ENCODE data around the gene PNPLA7.

PNPLA7 gene

DNA sequence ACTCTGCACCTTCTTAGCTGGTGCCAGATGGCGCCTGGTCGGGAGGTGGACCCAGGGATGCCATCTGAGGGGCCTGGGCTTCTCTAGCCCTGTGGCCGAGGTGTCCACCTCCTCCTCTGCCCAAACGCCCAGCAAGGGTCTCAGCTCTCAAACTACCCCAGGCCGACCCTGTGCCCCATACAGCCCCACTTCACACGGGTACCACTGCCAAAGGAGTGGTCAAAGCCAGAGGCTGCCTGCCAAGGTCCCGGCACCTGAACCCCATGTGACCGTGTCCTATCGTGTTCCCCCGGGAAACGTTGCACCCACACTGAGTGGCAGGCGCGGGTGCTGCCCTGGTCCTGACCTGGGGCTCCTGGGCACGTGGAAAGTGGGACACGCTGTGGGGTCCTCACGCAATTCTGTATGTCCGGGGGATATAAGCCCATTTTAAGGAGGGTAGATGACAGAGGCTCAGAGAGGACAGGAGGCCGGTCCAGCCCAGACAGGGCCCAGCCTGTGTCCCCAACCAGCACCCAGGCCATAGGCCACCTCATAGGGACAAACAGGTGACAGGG, 111.0 kb downstream of the PNPLA7 start:
- no peak for TF ChIP-seq CTCF (IDR thresholded peaks at IDR 0.05; ENCODE audit: poor library complexity, severe bottlenecking)
- Histone ChIP-seq H3K4me3 (ENCODE audit: severe bottlenecking) (no peak overlapping the region), H3K36me3 (ENCODE audit: low read depth) (no peaks in the 10 kb centered on the region), H3K4me1 (ENCODE audit: insufficient read depth, poor library complexity, severe bottlenecking) (peaks cover 10% of the 10 kb centered on the region), H3K27ac (ENCODE audit: poor library complexity, severe bottlenecking) (no peak overlapping the region), H3K9me3 (ENCODE audit: severe bottlenecking) (no peaks in the 10 kb centered on the region), H3K27me3 (ENCODE audit: insufficient read depth, poor library complexity, severe bottlenecking) (no peaks in the 10 kb centered on the region)
- peak; percentile 62 for DNase-seq (ENCODE audit: low spot score)
- ATAC-seq (ENCODE audit: low read depth): no peak

GRCh38 chr9:137438591-137439157, 111.5 kb downstream of the PNPLA7 start:
- Histone ChIP-seq H3K36me3 (ENCODE audit: low read depth) (no peaks in the 10 kb centered on the region), H3K27ac (ENCODE audit: poor library complexity, severe bottlenecking) (no peak overlapping the region), H3K27me3 (ENCODE audit: insufficient read depth, poor library complexity, severe bottlenecking) (no peaks in the 10 kb centered on the region), H3K4me1 (ENCODE audit: insufficient read depth, poor library complexity, severe bottlenecking) (peaks cover 10% of the 10 kb centered on the region), H3K4me3 (ENCODE audit: severe bottlenecking) (no peak overlapping the region), H3K9me3 (ENCODE audit: severe bottlenecking) (no peaks in the 10 kb centered on the region)
- TF ChIP-seq CTCF (IDR thresholded peaks at IDR 0.05; ENCODE audit: poor library complexity, severe bottlenecking): no peak
- peak; percentile 49 for DNase-seq (ENCODE audit: low spot score)
- ATAC-seq (ENCODE audit: low read depth): no peak

GRCh38 chr9:137437691-137438590, 112.3 kb downstream of the PNPLA7 start:
- Histone ChIP-seq H3K4me1 (ENCODE audit: insufficient read depth, poor library complexity, severe bottlenecking) (peaks cover 10% of the 10 kb centered on the region), H3K27ac (ENCODE audit: poor library complexity, severe bottlenecking) (no peak overlapping the region), H3K27me3 (ENCODE audit: insufficient read depth, poor library complexity, severe bottlenecking) (no peaks in the 10 kb centered on the region), H3K4me3 (ENCODE audit: severe bottlenecking) (no peak overlapping the region), H3K36me3 (ENCODE audit: low read depth) (no peaks in the 10 kb centered on the region), H3K9me3 (ENCODE audit: severe bottlenecking) (no peaks in the 10 kb centered on the region)
- DNase-seq (ENCODE audit: low spot score): peak; percentile 61
- no peak for ATAC-seq (ENCODE audit: low read depth)
- TF ChIP-seq CTCF (IDR thresholded peaks at IDR 0.05; ENCODE audit: poor library complexity, severe bottlenecking): no peak

DNA sequence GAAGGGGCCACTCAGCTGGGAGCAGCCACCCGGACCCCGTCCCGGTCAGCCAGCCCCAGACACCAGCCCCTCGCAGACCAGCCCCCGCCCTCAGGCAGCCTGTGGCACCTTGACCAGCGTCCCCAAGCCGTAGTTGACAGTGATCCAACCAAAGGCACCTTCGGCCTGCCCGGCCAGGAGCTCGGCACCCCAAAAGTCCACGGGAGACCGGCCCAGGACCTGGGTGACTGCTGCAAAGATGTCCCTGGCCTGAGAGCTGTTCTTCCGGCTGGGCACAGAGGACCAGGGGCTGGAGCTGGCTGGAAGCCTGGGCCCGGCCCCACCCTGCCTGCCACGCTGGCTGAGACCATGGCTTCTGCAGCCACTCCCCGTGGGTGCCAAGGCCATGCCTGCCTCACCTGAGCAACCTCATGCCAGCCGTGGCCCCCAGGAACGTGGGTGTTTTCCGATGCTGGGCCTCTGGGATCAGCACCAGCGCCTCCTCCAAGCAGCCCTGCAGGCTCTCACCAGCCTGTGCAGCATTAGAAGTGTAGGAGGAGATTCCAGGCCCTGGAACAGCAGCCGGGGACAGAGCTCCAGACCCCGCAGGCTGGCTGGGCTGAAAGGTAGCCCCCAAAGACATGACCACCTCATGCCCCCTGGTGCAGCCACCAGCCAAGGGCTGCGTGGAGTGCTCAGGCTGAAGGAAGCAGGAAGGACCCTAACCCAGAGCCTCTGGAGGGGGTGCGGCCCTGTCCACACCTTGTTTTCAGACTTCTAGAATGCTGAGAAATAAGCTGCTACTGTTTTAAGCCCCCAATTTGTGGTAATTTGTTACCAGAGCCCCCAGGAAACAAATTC, 113.2 kb downstream of the PNPLA7 start:
- DNase-seq (ENCODE audit: low spot score) (peak; percentile 68), ATAC-seq (ENCODE audit: low read depth) (no peak)
- peaks cover 10% of the 10 kb centered on the region for H3K4me1 ChIP-seq (ENCODE audit: insufficient read depth, poor library complexity, severe bottlenecking)
- no peak overlapping the region for H3K27ac ChIP-seq (ENCODE audit: poor library complexity, severe bottlenecking)
- no peak overlapping the region for H3K4me3 ChIP-seq (ENCODE audit: severe bottlenecking)
- no peaks in the 10 kb centered on the region for H3K27me3 ChIP-seq (ENCODE audit: insufficient read depth, poor library complexity, severe bottlenecking)
- H3K9me3 ChIP-seq (ENCODE audit: severe bottlenecking): no peaks in the 10 kb centered on the region
- no peak for TF ChIP-seq CTCF (IDR thresholded peaks at IDR 0.05; ENCODE audit: poor library complexity, severe bottlenecking)
- no peaks in the 10 kb centered on the region for H3K36me3 ChIP-seq (ENCODE audit: low read depth)
